HG02759 (cell line): ENCODE measurements around the gene FBXL5.

Experiments
- ATAC-seq: cut with Tn5 transposase; IDR thresholded peaks from one replicate; pipeline ENCODE4 v1.9.1; 2021; ENCODE audit warnings: mild to moderate bottlenecking, moderate library complexity; ENCODE audit not compliant: unreplicated experiment

Gene FBXL5

DNA sequence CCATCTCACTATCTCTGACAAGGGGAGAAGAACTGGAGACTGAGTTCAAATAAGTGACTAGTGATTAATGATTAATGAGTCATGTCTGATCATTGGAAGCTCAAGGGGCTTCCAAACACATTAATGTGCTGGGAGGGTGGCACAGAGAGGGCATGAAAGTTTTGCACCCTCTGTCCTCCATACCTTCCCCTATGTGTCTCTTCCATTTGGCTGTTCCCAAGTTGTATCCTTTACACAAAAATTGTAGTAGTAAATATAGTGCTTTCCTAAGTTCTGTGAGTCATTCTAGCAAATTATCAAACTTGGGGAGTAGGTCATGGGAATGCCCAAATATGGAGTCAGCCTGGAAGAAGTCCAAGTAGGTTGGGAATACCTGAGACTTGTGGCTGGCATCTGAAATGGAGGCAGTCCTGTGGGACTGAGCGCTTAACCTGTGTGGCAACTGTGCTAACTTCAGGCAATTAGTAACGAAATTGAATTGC lies 22.4 kb upstream of the FBXL5 start:
- ATAC-seq: no peak

DNA sequence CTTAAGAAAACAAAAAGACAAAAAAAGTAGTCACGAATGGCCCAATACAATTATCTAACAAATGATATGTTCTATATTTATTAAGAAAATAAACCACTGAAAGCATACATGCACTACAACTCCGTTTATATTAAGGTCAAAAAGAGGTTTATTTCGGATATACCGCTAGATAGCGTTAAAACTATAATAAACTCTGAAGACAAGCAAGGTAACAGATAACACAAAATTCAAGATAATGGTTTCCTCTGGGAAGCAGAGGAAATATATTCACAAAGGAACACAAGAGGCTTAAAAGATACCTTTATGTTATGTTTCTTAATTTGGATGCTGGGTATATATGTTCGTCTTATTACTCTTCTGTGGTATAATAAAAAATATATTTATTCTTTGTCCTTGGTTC lies 21.7 kb upstream of the FBXL5 start:
- ATAC-seq: no peak

DNA sequence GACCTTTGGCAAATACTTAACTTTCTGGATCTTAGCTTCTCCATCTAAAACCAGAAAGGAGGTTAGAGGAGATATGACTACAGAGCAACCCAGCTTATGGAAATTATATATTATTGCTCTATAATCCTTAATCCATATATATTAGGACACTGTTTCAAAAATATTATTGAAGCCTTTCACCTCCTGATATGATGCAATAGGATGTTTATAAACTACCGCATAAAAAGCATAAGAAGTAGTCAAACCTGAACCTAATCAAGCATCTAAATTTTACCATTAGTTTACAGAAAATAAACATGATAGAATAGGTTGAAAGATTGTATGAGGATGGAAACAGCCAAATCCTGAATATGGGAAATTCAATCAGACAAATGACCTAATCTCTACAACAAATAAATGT lies 20.9 kb upstream of the FBXL5 start:
- ATAC-seq: no peak

DNA sequence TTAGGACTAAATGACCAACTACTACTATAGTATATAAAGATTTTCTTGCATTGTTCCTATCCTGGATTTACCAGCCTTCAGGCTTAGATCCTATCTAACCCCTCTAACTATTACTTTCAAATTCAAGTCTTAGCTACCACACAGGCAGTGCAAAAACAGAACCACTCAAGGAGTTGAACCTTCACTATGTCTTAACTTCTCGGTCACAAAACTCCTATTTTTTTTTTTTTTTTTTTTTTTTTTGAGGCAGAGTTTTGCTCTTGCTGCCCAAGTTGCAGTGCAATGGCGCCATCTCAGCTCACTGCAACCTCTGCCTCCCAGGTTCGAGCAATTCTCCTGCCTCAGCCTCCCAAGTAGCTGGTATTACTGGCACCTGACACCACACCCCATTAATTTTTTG lies 20.2 kb upstream of the FBXL5 start:
- no peak for ATAC-seq

DNA sequence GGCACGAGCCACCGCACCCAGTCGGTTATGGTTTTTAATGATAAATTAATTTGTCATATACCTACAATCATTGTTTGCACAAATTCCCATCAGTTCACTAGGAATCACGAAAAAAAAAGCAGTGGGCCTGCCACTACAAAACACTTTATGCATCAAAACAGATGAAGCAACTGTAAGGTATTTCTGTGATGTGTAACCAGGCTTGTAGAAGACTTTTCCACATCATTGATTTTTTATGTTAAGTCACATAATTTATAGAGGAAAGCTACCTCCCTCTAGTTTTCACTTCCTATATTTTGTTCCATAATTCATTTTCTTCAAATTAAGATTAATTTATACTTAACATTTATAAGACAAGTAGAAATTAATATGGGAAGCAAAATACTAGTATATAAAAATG lies 19.8 kb upstream of the FBXL5 start:
- no peak for ATAC-seq

DNA sequence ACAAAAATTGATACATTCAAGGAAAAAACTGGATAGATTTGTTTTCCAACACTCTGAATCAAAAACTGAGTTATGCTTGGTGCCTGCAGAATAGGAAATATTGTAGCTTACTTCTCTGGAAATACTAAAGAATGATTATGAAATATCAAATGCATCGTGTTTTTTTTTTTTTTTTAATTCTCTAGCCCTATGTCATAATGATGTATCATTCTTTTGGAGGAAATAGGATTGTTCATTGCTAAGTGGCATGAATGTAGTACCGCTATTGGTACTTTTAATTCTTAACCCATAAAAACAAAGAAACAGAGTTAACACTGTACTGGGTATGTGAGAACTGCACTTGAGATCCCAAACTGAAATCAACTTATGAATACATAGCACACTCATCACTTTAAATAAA lies 18.9 kb upstream of the FBXL5 start:
- no peak for ATAC-seq

DNA sequence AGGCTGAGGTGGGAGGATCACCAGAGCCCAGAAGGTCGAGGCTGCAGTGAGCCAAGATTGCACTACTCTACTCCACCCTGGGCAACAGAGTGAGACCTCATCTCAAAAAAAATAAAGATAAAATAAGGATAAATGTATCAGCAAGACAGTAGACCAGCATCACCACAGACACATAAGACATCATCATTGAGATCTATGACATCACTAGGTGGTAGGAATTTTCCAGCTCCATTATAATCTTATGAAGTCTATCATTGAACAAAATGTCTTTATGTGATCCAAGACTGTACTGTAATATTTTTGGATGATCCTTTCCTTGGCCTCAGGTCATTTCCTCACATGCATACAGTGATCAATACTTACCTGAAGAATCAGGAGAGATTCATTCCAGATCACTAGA lies 18.2 kb upstream of the FBXL5 start:
- ATAC-seq: no peak

DNA sequence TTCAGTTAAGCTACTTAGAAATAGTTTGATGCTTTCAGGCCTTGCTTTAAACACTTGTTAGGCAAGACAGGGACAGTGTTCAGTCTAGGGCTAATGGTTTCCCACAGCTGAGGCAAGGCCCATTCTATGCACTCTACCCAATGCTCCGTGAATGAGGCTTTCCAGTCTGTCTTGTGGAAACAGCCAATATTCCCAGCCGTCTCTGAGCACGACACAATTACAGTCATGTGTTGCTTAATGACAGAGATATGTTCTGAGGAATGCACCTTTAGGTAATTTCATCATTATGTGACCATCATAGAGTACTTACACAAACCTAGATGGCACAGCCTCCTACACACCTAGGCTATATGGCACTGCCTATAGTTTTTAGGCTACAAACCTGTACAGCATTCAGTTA lies 16.9 kb upstream of the FBXL5 start:
- ATAC-seq: no peak

DNA sequence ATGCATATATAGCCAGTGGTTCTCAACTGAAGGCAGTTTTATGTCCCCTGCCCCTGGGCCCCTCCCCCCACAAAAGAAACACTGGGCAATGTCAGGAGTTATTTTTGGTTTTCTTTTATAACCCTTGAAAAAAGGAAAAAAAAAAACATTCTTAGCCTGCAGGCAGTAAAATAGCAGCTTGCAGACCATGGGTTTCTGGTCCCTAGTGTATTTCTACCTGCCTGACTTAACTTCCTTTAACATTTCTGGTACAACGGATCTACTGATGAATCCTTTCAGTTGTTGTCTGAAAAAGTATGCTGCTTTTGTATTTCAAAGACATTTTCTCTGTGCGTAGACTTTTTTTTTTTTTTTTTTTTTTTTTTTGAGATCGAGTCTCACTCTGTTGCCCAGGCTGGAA lies 15.4 kb upstream of the FBXL5 start:
- no peak for ATAC-seq

DNA sequence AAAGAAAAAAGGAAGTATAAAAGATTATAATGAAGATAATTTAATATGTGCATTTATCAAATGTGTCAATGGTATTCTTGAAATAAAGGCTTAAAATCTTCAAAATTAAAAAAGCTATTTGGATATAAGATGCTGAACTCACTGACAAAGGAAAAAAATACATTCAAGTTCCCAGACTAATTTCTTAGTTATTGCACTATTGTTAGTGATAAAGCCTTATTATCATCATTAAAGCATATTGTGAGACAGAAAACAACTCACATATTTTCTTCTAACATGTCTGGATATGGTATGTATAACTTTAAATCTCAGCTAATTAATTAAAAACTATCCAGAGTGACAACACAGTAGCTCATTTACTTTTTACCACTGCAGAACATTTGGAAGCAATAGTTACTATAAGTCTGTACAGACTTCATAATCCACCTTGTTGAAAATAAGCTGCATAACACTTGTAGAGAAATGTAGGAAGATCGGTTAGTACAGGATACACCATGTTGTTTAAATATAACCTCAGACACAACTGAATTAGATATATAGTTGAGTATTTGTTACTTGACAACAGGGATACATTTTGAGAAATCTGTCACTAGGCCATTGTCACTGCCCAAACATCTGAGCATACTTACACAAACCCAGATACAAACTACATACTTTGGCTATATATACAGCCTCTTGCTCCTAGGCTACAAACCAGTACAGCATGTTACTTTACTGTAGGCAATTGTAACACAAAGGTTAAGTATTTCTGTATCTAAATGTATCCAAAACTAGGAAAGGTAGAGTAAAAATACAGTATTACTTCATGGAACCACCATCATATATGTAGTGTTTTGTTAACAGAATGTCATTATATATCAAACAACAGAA lies 13.6 kb upstream of the FBXL5 start:
- no peak for ATAC-seq

DNA sequence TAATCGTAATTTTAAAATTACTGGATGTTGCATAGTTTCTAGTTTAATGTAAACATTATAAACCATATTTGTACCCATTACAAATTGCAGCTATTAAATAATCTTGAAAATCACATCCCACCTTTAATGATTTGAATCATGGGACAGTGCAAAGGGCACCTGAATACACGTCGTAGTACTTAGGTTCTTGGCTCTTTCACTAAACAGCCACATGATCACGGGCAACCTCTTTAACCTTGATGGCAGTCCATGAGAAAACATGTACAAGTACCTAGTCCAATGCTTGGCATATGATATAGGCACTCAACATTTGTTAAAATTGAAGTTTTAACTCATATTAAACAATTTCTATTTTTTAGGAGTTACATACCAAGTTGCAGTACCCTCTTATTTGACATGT lies 11.8 kb upstream of the FBXL5 start:
- ATAC-seq: no peak

DNA sequence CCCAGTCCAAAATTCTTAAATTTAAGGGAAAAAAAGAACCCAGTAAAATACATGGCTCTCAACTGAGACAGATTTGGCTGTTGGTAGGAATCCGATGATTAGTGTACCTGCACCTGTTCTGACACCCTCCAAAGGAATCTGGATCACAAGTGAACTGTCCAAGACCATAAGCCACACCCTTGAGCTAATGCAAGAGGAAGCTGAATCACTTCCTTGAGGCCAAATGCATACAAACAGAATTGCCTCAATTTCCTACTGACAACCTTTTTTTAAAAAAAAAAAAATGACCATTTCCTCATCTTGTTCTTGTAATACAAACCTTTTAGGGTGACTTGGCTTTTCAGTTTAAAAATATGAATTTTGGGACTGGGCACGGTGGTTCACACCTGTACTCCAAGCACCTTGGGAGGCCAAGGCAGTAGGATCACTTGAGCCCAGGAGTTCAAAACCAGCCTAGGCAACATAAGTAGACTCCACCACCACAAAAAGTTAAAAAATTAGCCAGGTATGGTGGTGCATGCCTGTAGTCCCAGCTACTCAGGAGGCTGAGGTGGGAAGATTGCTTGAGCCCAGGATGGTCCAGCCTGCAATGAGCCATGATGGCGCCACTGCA lies 10.7 kb upstream of the FBXL5 start:
- ATAC-seq: no peak

DNA sequence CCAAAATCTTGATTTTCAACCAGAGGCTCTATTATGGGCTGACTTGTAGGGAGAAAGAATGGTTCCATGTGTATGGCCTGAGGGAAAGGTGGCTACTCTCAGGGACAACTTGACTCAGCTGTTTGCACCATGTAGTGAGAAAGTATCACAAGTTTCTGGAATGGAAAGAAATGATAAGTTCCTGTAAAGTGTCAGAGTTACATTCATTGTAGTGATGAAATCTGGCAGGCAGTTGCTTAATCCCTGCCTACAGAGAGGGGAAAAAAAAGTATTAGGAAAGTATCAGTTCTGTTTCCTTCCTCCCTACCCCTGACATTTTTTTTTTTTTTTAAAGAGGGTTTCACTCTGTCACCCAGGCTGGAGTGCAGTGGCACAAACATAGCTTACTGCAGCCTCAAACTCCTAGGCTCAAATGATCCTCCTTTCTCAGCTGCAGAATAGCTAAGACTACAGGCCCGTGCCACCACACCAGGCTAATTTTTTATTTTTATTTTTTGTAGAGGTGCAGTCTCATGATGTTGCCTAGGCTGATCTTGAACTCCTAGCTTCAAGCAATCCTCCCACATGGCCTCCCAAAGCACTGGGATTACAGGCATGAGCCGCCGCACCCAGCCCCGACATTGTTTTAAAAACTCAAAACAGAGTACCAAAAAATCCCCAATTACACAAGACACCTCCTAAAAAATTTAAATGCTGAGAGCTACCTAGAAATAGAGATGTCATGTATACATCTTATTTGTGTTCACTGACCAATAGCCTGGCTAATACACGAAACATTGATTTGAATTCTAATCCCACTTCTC lies 4.8 kb upstream of the FBXL5 start:
- ATAC-seq: no peak

DNA sequence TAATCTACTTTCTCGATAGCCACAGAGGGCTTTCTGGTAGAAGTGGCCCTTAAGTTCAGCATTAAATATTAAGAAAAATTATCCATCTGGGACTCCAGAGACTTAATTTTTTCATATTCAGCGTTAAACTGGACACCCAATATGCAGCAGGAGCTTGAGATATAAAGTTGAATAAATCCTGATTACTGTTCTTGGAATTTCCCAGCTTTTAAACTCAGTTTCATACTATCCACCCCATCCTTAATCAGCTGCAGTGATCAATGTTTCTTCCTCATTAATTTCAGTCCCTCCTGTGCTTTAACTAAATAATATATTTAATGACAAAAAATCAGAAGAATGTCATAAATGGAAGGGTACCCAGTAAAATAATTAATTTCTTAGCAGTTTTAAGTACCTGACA lies 3.6 kb upstream of the FBXL5 start:
- ATAC-seq: no peak

DNA sequence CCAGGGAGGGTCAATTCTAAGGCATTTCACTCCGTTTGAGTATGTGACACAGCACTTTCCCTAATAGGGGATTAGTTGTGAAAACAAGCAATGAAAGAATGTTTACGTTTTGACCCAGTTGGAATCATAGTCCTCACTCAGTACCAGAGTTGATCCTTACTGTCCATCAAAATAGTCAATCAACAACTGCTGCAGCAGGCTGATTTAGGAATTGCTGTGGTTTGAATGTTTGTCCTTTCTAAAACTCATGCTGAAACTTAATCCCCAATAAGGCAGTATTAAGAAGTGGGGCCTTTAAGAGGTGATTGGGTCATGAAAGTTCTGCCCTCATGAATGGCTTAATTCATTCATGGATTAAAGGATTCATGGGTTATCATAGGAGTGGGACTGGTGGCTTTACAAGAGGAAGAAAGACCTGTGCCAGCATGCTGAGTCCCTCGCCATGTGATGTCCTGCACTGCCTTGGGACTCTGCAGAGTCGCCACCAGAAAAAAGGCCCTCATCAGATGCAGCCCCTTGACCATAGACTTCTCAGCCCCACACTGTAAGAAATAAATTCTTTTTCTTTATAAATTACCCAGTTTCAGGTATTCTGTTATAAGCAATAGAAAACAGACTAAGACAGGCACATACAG lies 3.1 kb upstream of the FBXL5 start:
- ATAC-seq: no peak

DNA sequence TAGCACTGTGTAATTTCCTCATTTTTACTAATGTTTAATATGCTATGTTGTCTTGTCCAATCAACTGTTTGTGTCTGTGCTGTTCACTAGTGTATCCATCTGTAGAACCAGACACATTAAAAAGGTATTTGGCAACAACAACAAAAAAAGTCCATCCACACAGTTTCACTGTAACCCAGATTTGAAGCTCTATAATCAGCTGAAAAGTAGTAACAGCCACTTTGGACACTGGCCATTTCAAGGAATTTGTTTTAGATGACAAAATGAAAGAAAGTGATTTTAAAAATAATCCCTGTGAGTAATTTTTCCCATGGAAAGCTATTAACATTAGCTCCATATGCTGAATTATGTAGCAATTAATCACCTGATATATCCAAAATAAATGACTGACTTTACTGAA lies 2.2 kb upstream of the FBXL5 start:
- ATAC-seq: no peak

DNA sequence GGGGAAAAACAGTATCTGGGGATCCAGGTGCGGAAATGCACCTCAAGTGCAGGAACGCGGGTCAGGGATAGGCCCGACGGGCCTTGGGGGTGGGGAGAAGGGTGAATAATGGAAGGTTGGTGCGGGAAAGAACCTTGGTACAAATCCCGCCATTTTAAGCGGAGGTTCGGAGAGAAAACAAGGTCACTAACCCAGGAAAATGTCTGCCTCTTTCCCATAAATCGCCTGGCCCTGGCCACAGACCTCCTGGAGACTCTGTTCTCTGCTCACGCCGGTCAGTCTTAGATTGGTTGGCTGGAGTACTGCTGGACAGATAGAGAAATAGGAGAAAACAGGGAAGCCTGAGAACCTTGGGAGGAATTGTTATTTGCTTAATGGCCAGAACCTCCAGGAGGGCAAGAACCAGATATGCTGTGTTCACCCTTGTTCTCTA lies 897 bp upstream of the FBXL5 start:
- no peak for ATAC-seq

DNA sequence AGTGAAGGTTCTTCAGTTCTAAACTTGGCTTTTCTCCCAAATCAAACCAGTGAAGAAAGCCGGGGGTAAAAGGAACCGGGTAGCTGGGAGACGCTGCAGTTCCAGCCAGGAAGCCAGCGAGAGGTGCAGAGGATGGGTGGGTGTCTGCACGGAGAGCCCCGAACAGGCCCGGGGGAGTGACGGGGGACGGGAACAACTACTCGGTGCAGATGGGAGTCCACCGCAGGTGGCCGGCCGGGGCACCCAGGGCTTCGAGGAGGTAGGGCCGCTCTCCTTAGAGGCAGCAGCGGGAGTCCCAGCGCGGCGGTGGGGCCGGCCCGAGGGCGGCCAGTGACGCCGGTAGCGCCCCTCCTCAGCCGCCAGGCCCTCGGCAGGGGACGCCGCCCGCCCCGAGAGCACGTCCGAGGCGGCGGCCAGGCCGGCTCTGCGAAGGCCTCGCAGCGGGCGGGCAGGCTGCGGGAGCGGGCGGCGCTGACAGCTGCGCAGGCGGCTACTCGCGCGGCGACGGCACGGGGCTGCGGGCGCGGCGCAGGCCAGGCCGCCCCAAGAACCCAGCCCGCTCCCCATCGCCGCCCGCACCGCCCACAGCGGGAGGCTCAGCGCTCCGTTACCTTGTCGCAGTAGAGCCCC lies 449 bp downstream of the FBXL5 start:
- peak; percentile 56 for ATAC-seq

DNA sequence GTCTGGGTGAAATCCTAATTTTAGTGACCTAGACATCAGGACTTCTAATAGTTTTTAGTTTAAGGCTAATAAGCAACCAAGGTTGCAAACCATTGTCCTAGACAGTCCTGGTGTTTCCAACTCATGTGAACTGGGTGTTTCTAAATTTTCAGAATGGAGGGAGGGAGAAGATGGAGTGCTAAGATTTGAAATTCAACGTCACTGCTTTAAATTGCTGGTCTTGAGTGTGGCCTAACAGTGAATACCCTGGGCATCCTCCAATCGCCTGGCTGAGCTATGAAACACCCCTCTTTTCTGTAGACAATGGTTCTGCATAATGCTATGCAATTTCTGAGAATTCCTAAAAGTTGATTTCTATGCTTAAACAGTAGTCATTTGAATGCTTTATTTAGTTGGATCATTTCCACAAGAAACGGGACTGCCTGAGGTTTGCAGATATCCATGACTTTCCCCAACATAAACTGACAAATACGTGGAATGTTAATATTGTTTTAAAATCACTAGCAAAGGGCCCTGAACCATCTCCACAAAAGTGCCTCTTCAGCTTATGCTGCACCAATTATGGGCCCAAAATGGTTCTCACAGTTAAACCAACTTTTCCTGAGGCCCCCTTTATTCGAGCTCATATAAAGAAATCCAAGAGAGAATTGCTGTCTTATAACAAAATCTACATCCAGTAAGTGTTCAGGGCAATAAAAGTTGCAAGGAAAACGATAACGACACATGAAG lies 1.1 kb downstream of the FBXL5 start:
- no peak for ATAC-seq

DNA sequence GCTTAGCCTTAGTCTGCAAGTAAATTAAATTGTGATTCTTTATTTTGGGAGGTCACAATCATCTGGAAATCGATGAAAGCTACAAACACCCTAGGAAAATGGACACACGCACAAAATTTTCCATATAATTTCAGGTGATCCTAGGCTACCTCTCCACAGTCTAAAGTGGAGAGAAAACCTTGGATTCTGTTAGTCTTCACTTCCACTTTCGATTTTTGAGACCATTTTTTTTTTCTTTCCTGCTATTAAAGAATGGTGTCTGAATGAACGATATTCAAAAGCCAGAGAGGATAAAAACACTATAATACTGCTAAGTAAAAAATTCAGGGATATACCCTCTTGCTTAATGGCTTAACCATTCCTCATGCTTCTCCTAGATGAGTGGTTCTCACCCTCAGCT lies 1.7 kb downstream of the FBXL5 start:
- no peak for ATAC-seq
